Activated T-helper 1 cell treated with anti-CD3 and anti-CD28 coated beads, Interleukin-12 subunit alpha, Interleukin-12 subunit beta, Interleukin-2, Interleukin-4 antibody, amounts not matched to agents 30 ng/mL and 10 ng/mL and 1 ng/mL, durations not matched to agents 14 hours and 24 hours and 36 hours (primary cell): ENCODE measurements around the gene RGS19. TPM values are rescaled to one million over a fixed set of nuclear protein-coding genes. Genes with fewer than 3 reads are reported as not detected.

Experiments
- DNase-seq: peaks from one replicate; pipeline ENCODE4 v3.0.0; 2021; ENCODE audit warnings: low spot score
- H3K27ac Mint-ChIP-seq: one replicate; pipeline ENCODE4 v1.8.0; 2021; ENCODE audit warnings: mild to moderate bottlenecking, mixed read lengths
- H3K27me3 Mint-ChIP-seq: one replicate; pipeline ENCODE4 v1.8.0; 2022; ENCODE audit warnings: mild to moderate bottlenecking, moderate library complexity, mixed read lengths; ENCODE audit not compliant: insufficient read depth
- H3K36me3 Mint-ChIP-seq: one replicate; pipeline ENCODE4 v1.8.0; 2021; ENCODE audit warnings: low read depth, mixed read lengths
- H3K4me1 Mint-ChIP-seq: one replicate; pipeline ENCODE4 v1.8.0; 2021; ENCODE audit warnings: low read depth, mixed read lengths
- H3K4me3 Mint-ChIP-seq: one replicate; pipeline ENCODE4 v1.8.0; 2021; ENCODE audit warnings: mild to moderate bottlenecking, moderate library complexity, mixed read lengths
- H3K9me3 Mint-ChIP-seq: one replicate; pipeline ENCODE4 v1.8.0; 2021; ENCODE audit warnings: mixed read lengths
- intact Hi-C: fragments of 100-400 bp; cut with micrococcal nuclease; formaldehyde crosslinking; loops from one replicate; pipeline ENCODE4 v1.15.1; 2024
- total RNA-seq: library from RNA; stranded (reverse); gene quantifications from 2 replicates; pipeline ENCODE4 v1.2.3, GENCODE V29; 2022

Gene RGS19
- total RNA-seq, 1 donor from 2014 or later = 54.7 TPM

DNA sequence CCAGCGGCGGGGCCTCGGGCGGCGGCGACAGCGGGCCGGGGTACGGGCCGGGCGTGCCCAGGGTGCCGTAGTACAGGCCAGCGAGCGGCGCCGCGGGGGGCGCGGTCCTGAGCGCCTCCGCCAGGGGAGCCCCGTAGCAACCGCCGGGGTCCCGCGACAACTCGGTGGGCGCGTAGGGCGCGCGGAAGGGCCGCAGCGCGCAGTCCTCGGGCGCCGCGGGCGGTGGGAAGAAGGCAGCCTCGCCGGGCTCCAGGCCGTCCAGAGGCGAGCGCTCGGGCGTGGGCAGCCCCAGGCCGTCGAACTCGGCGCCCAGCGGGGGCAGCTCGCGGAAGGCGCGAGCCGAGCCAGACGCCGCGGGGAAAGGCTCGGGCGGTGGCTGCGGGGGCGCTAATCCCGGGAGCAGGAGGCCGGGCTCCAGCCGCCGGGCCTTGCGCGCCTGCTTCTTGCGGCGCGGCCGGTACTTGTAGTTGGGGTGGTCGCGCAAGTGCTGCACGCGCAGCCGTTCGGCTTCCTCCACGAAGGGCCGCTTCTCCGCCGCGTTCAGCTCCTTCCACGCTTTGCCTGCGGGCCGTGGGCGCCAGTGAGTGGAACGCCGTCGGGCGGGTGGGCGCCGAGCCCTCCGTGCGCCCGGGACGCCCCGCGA is 30.8 kb downstream of the RGS19 start:
- Mint-ChIP-seq H3K9me3 (no peaks in the 10 kb centered on the region), H3K27ac (no peak overlapping the region), H3K4me1 (peaks cover 21% of the 10 kb centered on the region), H3K27me3 (peaks cover 25% of the 10 kb centered on the region), H3K4me3 (no peak overlapping the region), H3K36me3 (peaks cover 3% of the 10 kb centered on the region)
- no peak for DNase-seq
- intact Hi-C loops = no loop called here

- Mint-ChIP-seq H3K36me3 (peaks cover 3% of the 10 kb centered on the region), H3K4me3 (peak overlapping the region; percentile 33), H3K9me3 (no peaks in the 10 kb centered on the region), H3K4me1 (peaks cover 21% of the 10 kb centered on the region), H3K27me3 (peaks cover 25% of the 10 kb centered on the region), H3K27ac (no peak overlapping the region)
- intact Hi-C loops = no loop called here
- DNase-seq = no peak
Observed at GRCh38 chr20:64047968-64048401, 31.3 kb downstream of the RGS19 start.

- Mint-ChIP-seq H3K27me3 (peaks cover 25% of the 10 kb centered on the region), H3K36me3 (peaks cover 3% of the 10 kb centered on the region), H3K9me3 (no peaks in the 10 kb centered on the region), H3K4me3 (no peak overlapping the region), H3K4me1 (peaks cover 21% of the 10 kb centered on the region), H3K27ac (no peak overlapping the region)
- intact Hi-C loops = no loop called here
- DNase-seq = no peak
Observed at GRCh38 chr20:64047046-64047389, 32.3 kb downstream of the RGS19 start.

- no peak for DNase-seq
- peaks cover 3% of the 10 kb centered on the region for H3K36me3 Mint-ChIP-seq
- H3K9me3 Mint-ChIP-seq = no peaks in the 10 kb centered on the region
- peaks cover 22% of the 10 kb centered on the region for H3K27me3 Mint-ChIP-seq
- no peak overlapping the region for H3K27ac Mint-ChIP-seq
- intact Hi-C loops = no loop called here
- H3K4me3 Mint-ChIP-seq = no peak overlapping the region
- H3K4me1 Mint-ChIP-seq = peaks cover 26% of the 10 kb centered on the region
Observed at GRCh38 chr20:64045346-64046011, 33.8 kb downstream of the RGS19 start.

- Mint-ChIP-seq H3K4me3 (no peak overlapping the region), H3K4me1 (peaks cover 32% of the 10 kb centered on the region), H3K36me3 (peaks cover 3% of the 10 kb centered on the region), H3K9me3 (no peaks in the 10 kb centered on the region), H3K27me3 (peaks cover 26% of the 10 kb centered on the region), H3K27ac (no peak overlapping the region)
- no peak for DNase-seq
- intact Hi-C loops = loop anchor here (5.0 kb wide), 1 partner anchor 307 kb away; the partner anchor contains the start of genes LIME1 and SLC2A4RG
Observed at GRCh38 chr20:64044484-64045247, 34.7 kb downstream of the RGS19 start.

- H3K27ac Mint-ChIP-seq = no peak overlapping the region
- no peak for DNase-seq
- H3K36me3 Mint-ChIP-seq = peaks cover 3% of the 10 kb centered on the region
- intact Hi-C loops = loop anchor here (5.0 kb wide), 1 partner anchor 306 kb away; the partner anchor contains the start of genes LIME1 and SLC2A4RG
- peaks cover 36% of the 10 kb centered on the region for H3K4me1 Mint-ChIP-seq
- peak overlapping the region; percentile 61 for H3K4me3 Mint-ChIP-seq
- no peaks in the 10 kb centered on the region for H3K9me3 Mint-ChIP-seq
- H3K27me3 Mint-ChIP-seq = peaks cover 24% of the 10 kb centered on the region
Observed at GRCh38 chr20:64043768-64044167, 35.5 kb downstream of the RGS19 start.

DNA sequence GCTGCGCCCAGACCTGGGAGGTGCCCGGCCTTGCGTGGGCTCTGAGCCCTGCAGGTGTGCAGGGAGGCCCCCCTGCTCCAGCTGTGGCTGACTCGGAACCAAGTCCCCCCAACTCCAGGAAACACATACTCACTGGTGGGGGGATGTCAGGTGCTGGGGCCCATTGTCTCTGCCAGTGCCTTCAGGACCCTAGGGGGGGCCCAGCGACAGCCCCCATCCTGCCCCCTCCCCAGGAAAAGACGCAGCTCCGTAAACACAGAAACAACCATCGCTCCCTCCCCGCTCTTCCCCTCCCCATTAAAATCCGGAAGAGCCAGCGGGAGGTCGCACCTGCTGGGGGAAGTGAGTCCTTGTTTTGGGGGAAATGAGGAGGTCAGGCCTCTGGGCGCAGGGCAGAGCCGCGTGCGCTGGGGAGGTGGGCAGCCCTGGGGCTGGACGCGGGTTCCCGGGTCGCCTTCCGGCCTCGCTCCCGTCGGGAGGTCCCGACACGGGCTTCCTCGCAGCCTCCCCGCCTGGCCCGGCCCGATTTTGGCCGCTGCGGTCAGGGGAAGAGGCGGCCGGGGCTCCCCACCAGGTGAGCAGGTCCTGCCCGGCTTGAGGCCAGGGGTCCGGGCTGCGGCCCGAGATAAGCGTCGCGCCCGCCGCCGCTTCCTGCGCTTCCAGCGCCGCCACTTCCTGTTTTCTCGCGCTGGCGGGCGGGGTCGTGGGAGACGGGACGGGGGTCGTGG is 37.1 kb downstream of the RGS19 start:
- peak overlapping the region; percentile 76 for H3K27ac Mint-ChIP-seq
- H3K27me3 Mint-ChIP-seq = peaks cover 17% of the 10 kb centered on the region
- peaks cover 42% of the 10 kb centered on the region for H3K4me1 Mint-ChIP-seq
- H3K4me3 Mint-ChIP-seq = peak overlapping the region; percentile 77
- H3K9me3 Mint-ChIP-seq = no peaks in the 10 kb centered on the region
- intact Hi-C loops = loop anchor here (5.0 kb wide), 1 partner anchor 305 kb away; the partner anchor contains the start of genes LIME1 and SLC2A4RG
- H3K36me3 Mint-ChIP-seq = peaks cover 3% of the 10 kb centered on the region
- no peak for DNase-seq

GRCh38 chr20:64041781-64042053 is 37.6 kb downstream of the RGS19 start:
- no peak overlapping the region for H3K27ac Mint-ChIP-seq
- no peaks in the 10 kb centered on the region for H3K9me3 Mint-ChIP-seq
- H3K27me3 Mint-ChIP-seq = peaks cover 12% of the 10 kb centered on the region
- H3K4me3 Mint-ChIP-seq = peak overlapping the region; percentile 77
- intact Hi-C loops = loop anchor here (5.0 kb wide), 1 partner anchor 304 kb away; the partner anchor contains the start of genes LIME1 and SLC2A4RG
- peaks cover 47% of the 10 kb centered on the region for H3K4me1 Mint-ChIP-seq
- no peak for DNase-seq
- peaks cover 3% of the 10 kb centered on the region for H3K36me3 Mint-ChIP-seq

- Mint-ChIP-seq H3K4me1 (peaks cover 48% of the 10 kb centered on the region), H3K9me3 (no peaks in the 10 kb centered on the region), H3K4me3 (peak overlapping the region; percentile 77), H3K27ac (peak overlapping the region; percentile 52), H3K36me3 (peaks cover under 1% of the 10 kb centered on the region), H3K27me3 (peaks cover 7% of the 10 kb centered on the region)
- intact Hi-C loops = loop anchor here (5.0 kb wide), 1 partner anchor 304 kb away; the partner anchor contains the start of genes LIME1 and SLC2A4RG
- DNase-seq = no peak
Observed at GRCh38 chr20:64041040-64041780, 38.1 kb downstream of the RGS19 start.

DNA sequence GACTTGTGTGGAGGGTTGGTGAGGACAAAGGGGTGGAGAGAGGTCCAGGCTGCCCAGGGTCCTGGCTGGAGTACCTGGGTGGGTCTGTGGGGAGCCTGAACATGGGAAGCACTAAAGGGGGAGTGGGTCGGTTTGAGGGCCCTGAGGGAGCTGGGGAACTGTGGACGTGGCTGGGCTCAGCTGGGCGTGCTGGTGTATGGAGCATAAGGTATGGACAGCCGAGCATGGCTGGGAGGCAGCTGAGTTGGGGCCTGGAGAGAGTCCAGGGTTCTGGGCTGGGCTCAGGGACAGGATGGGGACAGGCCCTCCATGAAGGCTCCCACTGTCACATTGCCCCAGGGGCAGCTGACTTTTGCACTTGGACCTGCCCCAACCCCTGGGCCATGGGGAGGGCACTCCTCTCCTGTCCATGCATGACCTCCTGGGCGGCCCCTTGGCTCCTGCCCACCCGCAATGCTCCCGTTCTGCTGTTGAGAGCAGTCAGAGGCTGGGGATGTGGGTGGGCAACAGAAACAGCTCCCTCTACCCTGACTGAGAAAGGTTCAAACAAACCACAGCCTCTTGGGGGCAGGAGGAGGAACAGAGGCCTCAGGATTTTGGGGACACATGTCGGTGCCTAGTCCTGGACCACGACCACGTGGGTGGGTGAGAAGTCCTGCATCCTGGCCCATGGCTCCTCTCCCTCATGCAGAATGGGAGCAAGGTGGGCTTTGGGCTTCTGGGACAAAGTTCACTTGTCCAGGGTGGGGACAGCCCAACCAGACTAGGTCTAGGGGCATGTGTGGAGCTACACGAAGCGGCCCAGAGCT is 38.9 kb downstream of the RGS19 start:
- intact Hi-C loops = loop anchor here (5.0 kb wide), 1 partner anchor 303 kb away; the partner anchor contains the start of genes LIME1 and SLC2A4RG
- Mint-ChIP-seq H3K4me1 (peaks cover 44% of the 10 kb centered on the region), H3K4me3 (peak overlapping the region; percentile 77), H3K27me3 (peaks cover 3% of the 10 kb centered on the region), H3K9me3 (no peaks in the 10 kb centered on the region), H3K27ac (no peak overlapping the region), H3K36me3 (peaks cover under 1% of the 10 kb centered on the region)
- DNase-seq = no peak

GRCh38 chr20:64039293-64040160 is 39.8 kb downstream of the RGS19 start:
- DNase-seq = no peak
- intact Hi-C loops = loop anchor here (1.0 to 5.0 kb wide), 5 partner anchors 18 to 302 kb away; partner anchors contain the start of genes LIME1, RGS19, SLC2A4RG and TCEA2
- Mint-ChIP-seq H3K27ac (peak overlapping the region; percentile 63), H3K4me1 (peaks cover 51% of the 10 kb centered on the region), H3K27me3 (peaks cover 3% of the 10 kb centered on the region), H3K4me3 (peak overlapping the region; percentile 73), H3K36me3 (peaks cover 7% of the 10 kb centered on the region), H3K9me3 (no peaks in the 10 kb centered on the region)
